Neural cell (in vitro differentiated cells): ENCODE results near the gene SEBOX.

Experiments used
- EP300 ChIP-seq: fragments of 450-650 bp; conservative IDR thresholded peaks from 2 replicates; pipeline ENCODE4 v1.6.1; 2014; ENCODE audit warnings: antibody characterized with exemption, mild to moderate bottlenecking, moderate library complexity; ENCODE audit not compliant: poor library complexity, severe bottlenecking
- EZH2 ChIP-seq: fragments of 200-600, 300-800 bp; shearing (Covaris generic), sonication (generic); IDR thresholded peaks from 2 replicates; pipeline ENCODE4 v1.6.1; 2014; ENCODE audit warnings: antibody characterized with exemption, low read length, borderline replicate concordance, mild to moderate bottlenecking; ENCODE audit not compliant: insufficient read depth, poor library complexity, severe bottlenecking
- MXI1 ChIP-seq: fragments of 450-650 bp; conservative IDR thresholded peaks from 2 replicates; pipeline ENCODE4 v1.6.1; 2014; ENCODE audit warnings: antibody characterized with exemption, mild to moderate bottlenecking; ENCODE audit not compliant: poor library complexity, severe bottlenecking
- POLR2AphosphoS5 ChIP-seq: IDR thresholded peaks from 2 replicates; pipeline ENCODE4 v1.6.1; 2012
- RAD21 ChIP-seq: fragments of 450-650 bp; conservative IDR thresholded peaks from 2 replicates; pipeline ENCODE4 v1.6.1; 2014; ENCODE audit warnings: antibody characterized with exemption, mild to moderate bottlenecking, moderate library complexity
- SMC3 ChIP-seq: fragments of 450-650 bp; conservative IDR thresholded peaks from 2 replicates; pipeline ENCODE4 v1.6.1; 2014; ENCODE audit warnings: antibody characterized with exemption, mild to moderate bottlenecking, moderate library complexity; ENCODE audit not compliant: poor library complexity
- TAF1 ChIP-seq: IDR thresholded peaks from 2 replicates; pipeline ENCODE4 v1.6.1; 2012; ENCODE audit warnings: low read depth
- TF ChIP-seq, protein P1 (sequence below): fragments of 450-650 bp; IDR thresholded peaks from 2 replicates; pipeline ENCODE4 v1.5.1; 2014; ENCODE audit warnings: antibody characterized with exemption, mild to moderate bottlenecking, moderate library complexity; ENCODE audit not compliant: poor library complexity, severe bottlenecking
- TF ChIP-seq, protein P2 (sequence below): IDR thresholded peaks from 2 replicates; pipeline ENCODE4 v1.6.1; 2012; ENCODE audit warnings: borderline replicate concordance

DNA sequence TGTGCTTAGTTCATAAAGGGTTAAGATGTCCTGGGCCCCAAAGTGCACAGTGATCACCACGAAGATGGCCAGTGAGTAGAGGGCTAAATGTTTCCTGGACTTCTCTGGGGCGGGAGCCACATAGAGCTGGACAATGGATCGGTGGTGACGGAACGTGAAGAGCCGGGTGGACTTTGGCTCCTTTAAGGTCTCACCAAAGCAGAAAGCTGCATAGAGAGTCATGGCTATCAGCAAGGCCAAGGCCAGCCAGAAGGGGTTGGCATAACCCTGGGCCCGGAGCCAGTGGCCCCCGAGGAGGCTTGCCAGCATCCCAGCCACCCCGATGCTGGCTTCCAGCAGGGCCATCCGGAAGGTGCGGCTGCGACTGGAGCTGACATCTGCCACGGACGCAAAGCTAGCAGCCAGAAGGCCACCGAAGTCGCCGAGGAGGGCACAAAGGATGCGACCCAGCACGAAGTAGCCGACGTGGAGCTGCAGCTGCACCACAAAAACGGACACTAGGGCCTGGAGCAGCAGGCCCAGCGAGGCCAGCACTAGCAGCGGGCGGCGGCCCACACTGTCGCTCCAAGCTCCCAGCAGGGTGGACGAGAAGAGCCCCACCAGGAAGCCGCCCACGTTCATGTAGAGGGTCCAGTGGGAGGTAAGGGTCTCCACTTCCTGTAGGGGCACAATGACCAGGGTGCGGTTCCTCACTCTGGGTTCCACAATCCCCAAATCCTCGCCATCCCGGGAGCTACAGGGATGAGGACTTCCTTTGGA is 40.0 kb upstream of the SEBOX start:
- TF ChIP-seq, protein P1, sequence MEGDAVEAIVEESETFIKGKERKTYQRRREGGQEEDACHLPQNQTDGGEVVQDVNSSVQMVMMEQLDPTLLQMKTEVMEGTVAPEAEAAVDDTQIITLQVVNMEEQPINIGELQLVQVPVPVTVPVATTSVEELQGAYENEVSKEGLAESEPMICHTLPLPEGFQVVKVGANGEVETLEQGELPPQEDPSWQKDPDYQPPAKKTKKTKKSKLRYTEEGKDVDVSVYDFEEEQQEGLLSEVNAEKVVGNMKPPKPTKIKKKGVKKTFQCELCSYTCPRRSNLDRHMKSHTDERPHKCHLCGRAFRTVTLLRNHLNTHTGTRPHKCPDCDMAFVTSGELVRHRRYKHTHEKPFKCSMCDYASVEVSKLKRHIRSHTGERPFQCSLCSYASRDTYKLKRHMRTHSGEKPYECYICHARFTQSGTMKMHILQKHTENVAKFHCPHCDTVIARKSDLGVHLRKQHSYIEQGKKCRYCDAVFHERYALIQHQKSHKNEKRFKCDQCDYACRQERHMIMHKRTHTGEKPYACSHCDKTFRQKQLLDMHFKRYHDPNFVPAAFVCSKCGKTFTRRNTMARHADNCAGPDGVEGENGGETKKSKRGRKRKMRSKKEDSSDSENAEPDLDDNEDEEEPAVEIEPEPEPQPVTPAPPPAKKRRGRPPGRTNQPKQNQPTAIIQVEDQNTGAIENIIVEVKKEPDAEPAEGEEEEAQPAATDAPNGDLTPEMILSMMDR = no peak
- no peak for TF ChIP-seq EP300
- TF ChIP-seq TAF1 = no peak
- TF ChIP-seq EZH2 = no peak
- TF ChIP-seq, protein P2, sequence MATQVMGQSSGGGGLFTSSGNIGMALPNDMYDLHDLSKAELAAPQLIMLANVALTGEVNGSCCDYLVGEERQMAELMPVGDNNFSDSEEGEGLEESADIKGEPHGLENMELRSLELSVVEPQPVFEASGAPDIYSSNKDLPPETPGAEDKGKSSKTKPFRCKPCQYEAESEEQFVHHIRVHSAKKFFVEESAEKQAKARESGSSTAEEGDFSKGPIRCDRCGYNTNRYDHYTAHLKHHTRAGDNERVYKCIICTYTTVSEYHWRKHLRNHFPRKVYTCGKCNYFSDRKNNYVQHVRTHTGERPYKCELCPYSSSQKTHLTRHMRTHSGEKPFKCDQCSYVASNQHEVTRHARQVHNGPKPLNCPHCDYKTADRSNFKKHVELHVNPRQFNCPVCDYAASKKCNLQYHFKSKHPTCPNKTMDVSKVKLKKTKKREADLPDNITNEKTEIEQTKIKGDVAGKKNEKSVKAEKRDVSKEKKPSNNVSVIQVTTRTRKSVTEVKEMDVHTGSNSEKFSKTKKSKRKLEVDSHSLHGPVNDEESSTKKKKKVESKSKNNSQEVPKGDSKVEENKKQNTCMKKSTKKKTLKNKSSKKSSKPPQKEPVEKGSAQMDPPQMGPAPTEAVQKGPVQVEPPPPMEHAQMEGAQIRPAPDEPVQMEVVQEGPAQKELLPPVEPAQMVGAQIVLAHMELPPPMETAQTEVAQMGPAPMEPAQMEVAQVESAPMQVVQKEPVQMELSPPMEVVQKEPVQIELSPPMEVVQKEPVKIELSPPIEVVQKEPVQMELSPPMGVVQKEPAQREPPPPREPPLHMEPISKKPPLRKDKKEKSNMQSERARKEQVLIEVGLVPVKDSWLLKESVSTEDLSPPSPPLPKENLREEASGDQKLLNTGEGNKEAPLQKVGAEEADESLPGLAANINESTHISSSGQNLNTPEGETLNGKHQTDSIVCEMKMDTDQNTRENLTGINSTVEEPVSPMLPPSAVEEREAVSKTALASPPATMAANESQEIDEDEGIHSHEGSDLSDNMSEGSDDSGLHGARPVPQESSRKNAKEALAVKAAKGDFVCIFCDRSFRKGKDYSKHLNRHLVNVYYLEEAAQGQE = no peak
- TF ChIP-seq RAD21 = no peak
- TF ChIP-seq POLR2AphosphoS5 = no peak
- no peak for TF ChIP-seq MXI1
- TF ChIP-seq SMC3 = no peak
